NCI-H2081 treated with DMSO at 0.1 percent for 48 hours (cell line): ENCODE data around the gene ABCB7.
"Not testable (repeated sequence)": the region's sequence is repeated elsewhere in the genome, so short reads cannot be mapped to it uniquely, and the experiment has no call there.

Source experiments
- DNase-seq: peaks from one replicate; lab custom pipeline; 2025; lab: John Stamatoyannopoulos, UW

The ABCB7 gene

GRCh38 chrX:75155827-75156525 lies at the start of gene ABCB7:
ABCB7 (minus strand) TSS chrX:75156283; CDS start chrX:75156272, 11 bp downstream.
- peak; percentile 42 for DNase-seq

GRCh38 chrX:75188415-75189206 lies 32.5 kb upstream of the ABCB7 start:
- not testable (repeated sequence) for DNase-seq

- no peak for DNase-seq
Observed at GRCh38 chrX:75181721-75182120, 25.6 kb upstream of the ABCB7 start.

GRCh38 chrX:75179536-75180293 lies 23.6 kb upstream of the ABCB7 start:
- DNase-seq = not testable (repeated sequence)

DNA sequence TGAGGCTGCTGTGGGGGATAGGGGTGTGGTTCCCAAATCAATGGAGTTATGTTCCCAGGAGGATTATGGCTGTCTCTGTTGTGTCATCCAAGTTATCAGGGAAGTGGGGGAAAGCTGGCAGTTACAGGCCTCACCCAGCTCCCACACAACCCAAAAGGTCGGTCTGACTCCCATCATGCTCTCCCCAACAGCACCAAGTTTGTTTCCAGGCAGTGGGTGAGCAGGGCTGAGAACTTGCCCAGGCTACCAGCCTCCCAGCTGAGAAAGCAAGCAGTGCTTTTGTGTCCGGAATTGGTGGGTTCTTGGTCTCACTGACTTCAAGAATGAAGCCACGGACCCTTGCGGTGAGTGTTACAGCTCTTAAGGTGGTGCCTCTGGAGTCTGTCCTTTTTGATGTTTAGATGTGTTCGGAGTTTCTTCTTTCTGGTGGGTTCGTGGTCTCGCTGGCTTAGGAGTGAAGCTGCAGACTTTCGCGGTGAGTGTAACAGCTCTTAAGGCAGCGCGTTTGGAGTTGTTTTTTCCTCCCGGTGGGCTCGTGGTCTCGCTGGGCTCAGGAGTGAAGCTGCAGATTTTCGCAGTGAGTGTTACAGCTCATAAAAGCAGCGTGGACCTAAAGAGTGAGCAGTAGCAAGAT lies 16.3 kb upstream of the ABCB7 start:
- not testable (repeated sequence) for DNase-seq

DNA sequence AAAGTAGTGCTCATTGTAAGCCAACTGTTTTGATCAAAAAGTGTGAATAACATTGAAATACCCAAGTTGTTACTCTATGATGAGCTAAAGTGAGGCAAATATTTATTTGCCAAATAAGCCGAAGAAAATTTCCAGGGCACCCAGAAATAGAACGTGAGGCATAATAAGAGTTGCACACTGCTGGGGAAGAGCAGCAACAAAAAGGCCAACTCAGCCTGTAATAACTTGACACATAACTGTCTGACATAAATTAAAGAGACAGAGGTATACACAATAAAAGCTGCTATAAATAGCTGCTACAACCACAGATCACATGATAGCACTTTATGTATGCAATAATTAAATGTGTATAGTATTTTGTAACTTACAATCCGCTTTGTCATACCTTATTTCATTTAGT lies 2.0 kb upstream of the ABCB7 start:
- no peak for DNase-seq

- no peak for DNase-seq
Observed at GRCh38 chrX:75156531-75156945, 455 bp upstream of the ABCB7 start.

DNA sequence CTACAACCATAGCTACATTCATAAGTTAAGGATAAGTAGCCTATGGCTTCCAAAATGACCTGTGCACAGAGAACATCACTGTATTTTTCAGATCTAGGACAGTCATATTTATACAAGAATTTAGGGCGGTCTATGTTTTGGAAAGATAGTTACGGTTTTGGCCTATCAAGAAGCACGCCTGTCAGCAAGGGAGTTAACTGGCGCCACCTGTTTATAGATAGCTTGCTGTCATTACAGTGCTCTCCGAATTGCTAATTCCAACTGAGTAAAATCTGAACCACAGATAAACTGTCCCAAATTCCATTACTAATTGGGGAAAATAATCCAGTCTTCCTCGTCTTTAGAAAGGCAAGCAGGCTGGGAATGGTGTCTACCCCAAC lies 646 bp downstream of the ABCB7 start:
- no peak for DNase-seq

DNA sequence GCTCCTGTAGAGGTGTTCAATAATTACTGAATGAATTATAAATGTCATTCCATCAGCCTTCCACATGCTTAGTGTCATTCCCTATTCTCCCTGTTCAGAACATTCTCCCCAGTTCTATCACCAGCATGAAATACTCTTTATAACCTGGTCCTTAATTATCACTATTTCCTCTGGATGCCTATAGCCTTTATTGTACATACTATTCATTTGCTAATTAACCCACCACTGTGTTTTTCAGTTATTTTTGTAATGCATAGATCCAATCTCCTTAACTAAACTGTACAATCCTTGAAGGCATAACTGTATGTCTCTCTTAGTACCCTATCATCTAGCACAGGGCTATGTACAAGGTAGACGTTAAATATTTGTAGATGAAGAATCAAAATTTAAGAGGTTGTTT lies 1.2 kb downstream of the ABCB7 start:
- DNase-seq = no peak

DNA sequence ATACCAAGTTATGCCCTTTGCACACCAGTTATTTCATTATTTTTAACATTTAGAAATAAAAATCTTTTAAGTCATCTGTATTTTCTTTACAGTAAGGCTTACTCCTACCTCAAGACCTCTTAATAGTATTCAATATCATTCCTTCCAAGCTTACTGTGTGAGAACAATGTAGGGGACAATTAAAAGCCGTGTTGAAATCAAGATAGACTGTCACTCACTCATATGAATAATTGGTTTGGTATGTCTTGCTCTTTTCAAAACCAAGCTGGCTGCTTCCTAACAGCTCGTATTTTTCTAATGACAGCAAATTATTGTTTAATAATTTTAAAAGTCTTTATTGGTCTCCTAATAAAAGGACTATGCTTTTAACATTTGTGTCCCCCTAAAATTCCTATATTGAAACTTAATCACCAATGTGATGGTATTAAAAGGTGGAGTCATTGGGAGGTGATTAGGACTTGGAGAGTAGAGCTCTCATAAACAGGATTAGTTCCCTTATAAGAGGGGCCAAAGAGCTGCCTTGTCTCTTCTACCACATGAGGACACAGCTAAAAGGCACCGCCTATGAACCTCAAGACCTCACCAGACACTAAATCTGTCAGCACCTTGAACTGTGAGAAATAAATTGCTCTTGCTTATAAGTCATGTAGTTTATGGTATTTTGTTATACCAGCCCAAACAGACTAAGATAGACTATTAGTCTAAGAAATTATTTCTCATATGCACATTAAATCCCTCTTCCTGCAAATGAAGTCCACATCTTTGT lies 4.1 kb downstream of the ABCB7 start:
- DNase-seq = no peak

DNA sequence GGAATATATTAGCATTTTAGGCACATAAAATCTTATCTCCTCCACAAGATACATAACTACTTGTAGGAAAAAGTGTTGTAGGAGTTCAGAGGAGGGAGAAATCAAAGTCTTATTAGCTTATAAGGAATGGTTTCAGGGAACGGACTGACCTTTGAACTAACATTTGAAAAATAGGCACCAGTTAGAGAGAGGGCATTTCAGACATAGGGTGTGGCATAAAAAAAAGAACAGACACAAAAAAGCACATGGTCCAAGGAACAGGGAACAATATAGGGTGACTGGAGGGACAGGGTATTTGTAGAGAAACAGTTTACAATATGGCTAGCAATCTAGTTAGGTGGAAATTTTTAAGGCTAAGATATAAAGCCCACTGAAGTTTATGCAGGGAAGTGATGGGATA lies 6.4 kb downstream of the ABCB7 start:
- DNase-seq = no peak

- DNase-seq = no peak
Observed at GRCh38 chrX:75132672-75133071, 23.4 kb downstream of the ABCB7 start.

DNA sequence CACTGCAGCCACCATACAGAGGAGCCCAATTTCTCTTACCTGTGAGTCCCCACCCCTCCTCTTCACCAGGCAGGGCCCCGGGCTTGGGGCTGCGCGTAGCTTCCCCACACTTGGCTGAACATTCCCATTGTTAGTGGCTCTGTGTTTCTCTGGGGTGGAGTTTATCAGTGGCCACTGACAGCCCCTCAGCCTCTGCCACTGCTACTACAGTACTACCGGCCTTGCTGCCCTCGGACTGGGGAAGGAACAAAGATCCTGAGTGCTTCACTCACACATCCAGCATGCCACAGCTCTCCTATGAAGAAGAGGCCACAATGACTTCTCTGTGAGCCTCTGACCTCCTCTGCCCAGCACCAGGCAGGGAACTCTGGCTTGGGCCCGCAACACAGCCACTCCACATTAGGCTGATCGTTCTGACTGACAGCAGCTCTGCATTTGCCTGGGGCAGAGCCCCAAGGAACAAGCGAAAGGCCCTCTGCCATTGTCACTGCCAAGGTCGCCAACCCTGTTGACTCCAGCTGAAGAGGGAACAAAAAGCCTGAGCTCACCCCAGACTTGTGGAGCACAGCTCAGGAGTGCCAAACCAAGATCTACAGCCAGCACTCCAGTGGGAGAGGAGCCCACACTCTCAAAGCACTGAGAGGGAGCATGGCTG lies 24.0 kb downstream of the ABCB7 start:
- DNase-seq = no peak

- not testable (repeated sequence) for DNase-seq
Observed at GRCh38 chrX:75129069-75129468, 27.0 kb downstream of the ABCB7 start.

- no peak for DNase-seq
Observed at GRCh38 chrX:75118296-75118695, 37.8 kb downstream of the ABCB7 start.

GRCh38 chrX:75115707-75116413 lies 40.2 kb downstream of the ABCB7 start:
- DNase-seq = no peak

DNA sequence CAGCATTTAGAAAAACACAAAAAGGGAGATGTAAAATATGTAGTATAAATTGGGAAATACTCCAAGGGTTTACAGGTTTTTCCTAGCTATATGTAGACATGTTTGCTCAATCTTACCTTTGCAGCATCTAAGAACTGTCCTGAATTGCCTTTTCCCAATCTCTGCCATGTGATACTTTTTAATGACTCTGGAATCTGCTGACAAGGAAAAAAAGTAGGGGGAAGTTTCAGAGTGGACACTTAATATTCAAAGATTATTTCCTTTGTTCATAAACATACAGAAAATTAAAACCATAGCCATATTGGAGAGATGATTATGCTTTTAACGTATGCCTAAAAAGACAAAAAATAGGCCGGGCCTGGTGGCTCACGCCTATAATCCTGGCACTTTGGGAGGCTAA lies 41.4 kb downstream of the ABCB7 start:
- no peak for DNase-seq

- DNase-seq = no peak
Observed at GRCh38 chrX:75113664-75114063, 42.4 kb downstream of the ABCB7 start.

GRCh38 chrX:75107863-75108509 lies 48.1 kb downstream of the ABCB7 start:
- no peak for DNase-seq

DNA sequence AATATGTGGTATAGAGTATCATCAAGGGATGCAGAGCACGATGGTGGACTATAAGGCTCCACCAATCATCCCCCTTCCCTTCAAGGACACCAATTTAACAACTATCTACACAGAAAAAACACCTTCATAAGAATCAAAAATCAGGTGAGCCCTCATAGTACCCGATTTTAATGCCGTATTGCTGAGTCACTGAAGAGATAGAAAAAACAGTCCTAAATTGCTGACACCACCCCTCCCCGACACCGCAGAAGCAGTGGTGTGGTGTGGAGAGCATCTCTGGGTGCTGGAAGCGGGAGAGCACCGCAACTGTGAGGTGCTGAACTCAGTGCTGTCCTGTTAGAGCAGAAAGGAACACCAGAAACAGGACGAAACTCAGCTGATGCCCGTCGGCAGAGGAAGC lies 49.3 kb downstream of the ABCB7 start:
- DNase-seq = no peak
